Stimulated activated naive CD8-positive, alpha-beta T cell treated with anti-CD3 and anti-CD28 coated beads, Interleukin-15, Interleukin-2, amounts not matched to agents 100 U/mL and 50 U/mL, for 24 hours (primary cell): ENCODE results near the gene GSN.

Source experiments
- ATAC-seq: fragments of 150-1000 bp; cut with Tn5 transposase; one replicate; pipeline ENCODE4 v1.10.0; 2021
- DNase-seq: peaks from one replicate; pipeline ENCODE4 v3.0.0; 2021

Gene GSN

GRCh38 chr9:121267689-121268597 is at the start of gene GSN:
GSN (plus strand) TSS chr9:121268162; CDS start chr9:121301972, 33,810 bp downstream.
- ATAC-seq (peak; percentile 60), DNase-seq (peak; percentile 66)

GRCh38 chr9:121218357-121219027 is 49.5 kb upstream of the GSN start:
- ATAC-seq (no peak), DNase-seq (no peak)

- DNase-seq (no peak), ATAC-seq (no peak)
Measured at GRCh38 chr9:121219530-121219929, 48.4 kb upstream of the GSN start.

GRCh38 chr9:121220996-121221663 is 46.8 kb upstream of the GSN start:
- no peak for DNase-seq
- no peak for ATAC-seq

GRCh38 chr9:121221664-121222055 is 46.3 kb upstream of the GSN start:
- ATAC-seq, result no peak
- no peak for DNase-seq

GRCh38 chr9:121222524-121223171 is 45.3 kb upstream of the GSN start:
- no peak for ATAC-seq
- DNase-seq, result no peak

GRCh38 chr9:121225240-121225639 is 42.7 kb upstream of the GSN start:
- DNase-seq (no peak), ATAC-seq (no peak)

GRCh38 chr9:121226175-121226574 is 41.8 kb upstream of the GSN start:
- no peak for DNase-seq
- ATAC-seq, result no peak

- DNase-seq, result no peak
- ATAC-seq, result no peak
Measured at GRCh38 chr9:121227862-121228261, 40.1 kb upstream of the GSN start.

- ATAC-seq, result no peak
Measured at GRCh38 chr9:121230256-121230655, 37.7 kb upstream of the GSN start.

GRCh38 chr9:121232251-121232650 is 35.7 kb upstream of the GSN start:
- DNase-seq (no peak), ATAC-seq (no peak)

More at GRCh38 chr9:121230256-121230655, 37.7 kb upstream of the GSN start:
- no peak for DNase-seq

GRCh38 chr9:121233906-121234831 is 33.8 kb upstream of the GSN start:
- ATAC-seq (no peak), DNase-seq (no peak)

GRCh38 chr9:121234832-121235161 is 33.2 kb upstream of the GSN start:
- DNase-seq (no peak), ATAC-seq (no peak)

- DNase-seq (no peak), ATAC-seq (no peak)
Measured at GRCh38 chr9:121235512-121235911, 32.5 kb upstream of the GSN start.

- ATAC-seq (no peak), DNase-seq (no peak)
Measured at GRCh38 chr9:121237916-121238315, 30.0 kb upstream of the GSN start.

- no peak for ATAC-seq
Measured at GRCh38 chr9:121239071-121239470, 28.9 kb upstream of the GSN start.

GRCh38 chr9:121239851-121240250 is 28.1 kb upstream of the GSN start:
- DNase-seq (no peak), ATAC-seq (no peak)

More at GRCh38 chr9:121239071-121239470, 28.9 kb upstream of the GSN start:
- DNase-seq, result no peak

GRCh38 chr9:121240472-121241135 is 27.4 kb upstream of the GSN start:
- DNase-seq (no peak), ATAC-seq (no peak)

- ATAC-seq (no peak), DNase-seq (no peak)
Measured at GRCh38 chr9:121242219-121242958, 25.6 kb upstream of the GSN start.

- ATAC-seq, result no peak
- DNase-seq, result no peak
Measured at GRCh38 chr9:121242959-121243346, 25.0 kb upstream of the GSN start.
